ENCODE results near the gene TRIP10.

DNA sequence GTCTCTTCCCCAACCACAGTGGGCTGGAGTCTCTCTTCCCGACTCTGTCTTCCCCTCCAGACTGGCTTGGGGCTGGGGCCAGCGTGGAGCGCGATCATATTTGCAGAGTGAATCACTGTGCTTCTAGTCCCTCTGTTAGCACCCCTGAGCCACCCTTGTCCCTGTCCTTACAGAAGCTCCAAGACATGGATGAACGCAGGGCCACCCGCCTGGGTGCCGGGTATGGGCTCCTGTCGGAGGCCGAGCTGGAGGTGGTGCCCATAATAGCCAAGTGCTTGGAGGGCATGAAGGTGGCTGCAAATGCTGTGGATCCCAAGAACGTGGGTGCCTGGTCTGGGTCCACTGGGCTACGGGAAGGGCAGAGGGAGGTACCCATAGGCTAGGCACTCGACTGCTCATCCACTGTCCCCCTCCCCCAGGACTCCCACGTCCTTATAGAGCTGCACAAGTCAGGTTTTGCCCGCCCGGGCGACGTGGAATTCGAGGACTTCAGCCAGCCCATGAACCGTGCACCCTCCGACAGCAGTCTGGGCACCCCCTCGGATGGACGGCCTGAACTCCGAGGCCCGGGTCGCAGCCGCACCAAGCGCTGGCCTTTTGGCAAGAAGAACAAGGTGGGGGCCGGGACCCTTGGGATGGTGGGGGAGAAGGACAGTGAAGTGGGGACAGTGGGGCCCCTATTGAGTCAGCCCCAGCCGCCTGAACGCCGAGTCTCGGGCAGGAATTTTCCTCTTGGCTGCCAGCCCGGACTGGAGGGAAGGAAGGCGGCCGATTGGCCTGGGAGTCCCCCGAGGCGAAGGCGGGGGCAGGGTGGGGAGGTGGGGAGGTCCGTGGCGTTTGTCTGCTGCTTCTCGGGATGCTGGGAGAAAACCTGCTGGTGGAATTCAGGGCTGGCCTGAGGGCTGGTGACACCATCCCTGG, 5.2 kb downstream of the TRIP10 start:
- TF ChIP-seq, protein P1, sequence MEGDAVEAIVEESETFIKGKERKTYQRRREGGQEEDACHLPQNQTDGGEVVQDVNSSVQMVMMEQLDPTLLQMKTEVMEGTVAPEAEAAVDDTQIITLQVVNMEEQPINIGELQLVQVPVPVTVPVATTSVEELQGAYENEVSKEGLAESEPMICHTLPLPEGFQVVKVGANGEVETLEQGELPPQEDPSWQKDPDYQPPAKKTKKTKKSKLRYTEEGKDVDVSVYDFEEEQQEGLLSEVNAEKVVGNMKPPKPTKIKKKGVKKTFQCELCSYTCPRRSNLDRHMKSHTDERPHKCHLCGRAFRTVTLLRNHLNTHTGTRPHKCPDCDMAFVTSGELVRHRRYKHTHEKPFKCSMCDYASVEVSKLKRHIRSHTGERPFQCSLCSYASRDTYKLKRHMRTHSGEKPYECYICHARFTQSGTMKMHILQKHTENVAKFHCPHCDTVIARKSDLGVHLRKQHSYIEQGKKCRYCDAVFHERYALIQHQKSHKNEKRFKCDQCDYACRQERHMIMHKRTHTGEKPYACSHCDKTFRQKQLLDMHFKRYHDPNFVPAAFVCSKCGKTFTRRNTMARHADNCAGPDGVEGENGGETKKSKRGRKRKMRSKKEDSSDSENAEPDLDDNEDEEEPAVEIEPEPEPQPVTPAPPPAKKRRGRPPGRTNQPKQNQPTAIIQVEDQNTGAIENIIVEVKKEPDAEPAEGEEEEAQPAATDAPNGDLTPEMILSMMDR (IDR thresholded peaks at IDR 0.05): no peak
- peak in 1 of 3 donors; percentile 12 for TF ChIP-seq POLR2AphosphoS5 (IDR thresholded peaks at IDR 0.05)
